Renal cortical epithelial cell (primary cell): ENCODE data around the gene BIN1. TPM values are rescaled to one million over a fixed set of nuclear protein-coding genes. Genes with fewer than 3 reads are reported as not detected.
"Not testable (repeated sequence)": the region's sequence is repeated elsewhere in the genome, so short reads cannot be mapped to it uniquely, and the experiment has no call there.

Experiments used
- DNase-seq: peaks from one replicate; pipeline ENCODE4 v3.0.0-alpha.2; 2011; ENCODE audit warnings: low read depth
- total RNA-seq: library from RNA; depleted of rRNA; stranded (reverse); fragments of >200 nt; gene quantifications from 2 replicates; pipeline ENCODE4 v1.2.3, GENCODE V29; 2014

BIN1 gene
- total RNA-seq, 1 donor from 2014 or later = 201 TPM

GRCh38 chr2:127134833-127135830, 28.2 kb upstream of the BIN1 start:
- no peak for DNase-seq

GRCh38 chr2:127134235-127134634, 27.3 kb upstream of the BIN1 start:
- DNase-seq = no peak

GRCh38 chr2:127133793-127134192, 26.8 kb upstream of the BIN1 start:
- DNase-seq = no peak

- no peak for DNase-seq
Measured at GRCh38 chr2:127130421-127130820, 23.5 kb upstream of the BIN1 start.

- no peak for DNase-seq
Measured at GRCh38 chr2:127129937-127130336, 23.0 kb upstream of the BIN1 start.

- peak; percentile 49 for DNase-seq
Measured at GRCh38 chr2:127128445-127128904, 21.5 kb upstream of the BIN1 start.

GRCh38 chr2:127125821-127126220, 18.9 kb upstream of the BIN1 start:
- no peak for DNase-seq

- peak; percentile 53 for DNase-seq
Measured at GRCh38 chr2:127124426-127124825, 17.5 kb upstream of the BIN1 start.

- no peak for DNase-seq
Measured at GRCh38 chr2:127122361-127123027, 15.5 kb upstream of the BIN1 start.

GRCh38 chr2:127121776-127122176, 14.8 kb upstream of the BIN1 start:
- DNase-seq = no peak

GRCh38 chr2:127121353-127121752, 14.4 kb upstream of the BIN1 start:
- DNase-seq = no peak

GRCh38 chr2:127120408-127120807, 13.5 kb upstream of the BIN1 start:
- DNase-seq = not testable (repeated sequence)

- no peak for DNase-seq
Measured at GRCh38 chr2:127118467-127118866, 11.5 kb upstream of the BIN1 start.

GRCh38 chr2:127118038-127118437, 11.1 kb upstream of the BIN1 start:
- DNase-seq = no peak

GRCh38 chr2:127117603-127118002, 10.6 kb upstream of the BIN1 start:
- no peak for DNase-seq

GRCh38 chr2:127115471-127116199, 8.7 kb upstream of the BIN1 start:
- DNase-seq = no peak

- DNase-seq = no peak
Measured at GRCh38 chr2:127110985-127111384, 4.0 kb upstream of the BIN1 start.

GRCh38 chr2:127108090-127108523, 1.2 kb upstream of the BIN1 start:
- no peak for DNase-seq

- no peak for DNase-seq
Measured at GRCh38 chr2:127107622-127107999, 657 bp upstream of the BIN1 start.

GRCh38 chr2:127106457-127106990, 430 bp downstream of the BIN1 start:
- no peak for DNase-seq

GRCh38 chr2:127105656-127106456, 1.1 kb downstream of the BIN1 start:
- no peak for DNase-seq
